Raji (cell line): Measurements from ENCODE around the gene EDN2.

Experiments
- POLR2A ChIP-seq: IDR thresholded peaks from 2 replicates; pipeline ENCODE4 v1.6.1; 2011; ENCODE audit warnings: low read depth, low read length, control low read depth; ENCODE audit not compliant: insufficient read depth

The EDN2 gene

DNA sequence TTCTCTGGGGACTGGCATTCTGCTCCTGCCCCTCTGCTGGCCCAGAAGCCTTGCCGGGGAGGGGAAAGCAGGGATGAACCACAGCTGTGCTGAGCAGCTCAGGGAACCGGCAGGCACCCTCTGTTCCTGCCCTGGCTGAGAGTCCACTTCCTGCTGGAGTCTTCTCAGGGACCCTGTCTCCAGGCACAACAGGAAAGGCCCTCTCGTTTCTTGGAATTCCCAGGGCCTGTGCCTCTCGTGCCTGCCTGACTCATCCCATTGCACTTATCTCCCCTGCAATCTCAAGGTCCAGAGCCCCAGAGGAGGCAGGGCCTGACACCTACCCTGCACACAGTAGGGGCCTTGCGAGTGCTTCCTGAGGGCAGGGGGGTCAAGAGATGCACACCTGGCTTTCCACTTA is 1.1 kb upstream of the EDN2 start:
- no peak for TF ChIP-seq POLR2A

DNA sequence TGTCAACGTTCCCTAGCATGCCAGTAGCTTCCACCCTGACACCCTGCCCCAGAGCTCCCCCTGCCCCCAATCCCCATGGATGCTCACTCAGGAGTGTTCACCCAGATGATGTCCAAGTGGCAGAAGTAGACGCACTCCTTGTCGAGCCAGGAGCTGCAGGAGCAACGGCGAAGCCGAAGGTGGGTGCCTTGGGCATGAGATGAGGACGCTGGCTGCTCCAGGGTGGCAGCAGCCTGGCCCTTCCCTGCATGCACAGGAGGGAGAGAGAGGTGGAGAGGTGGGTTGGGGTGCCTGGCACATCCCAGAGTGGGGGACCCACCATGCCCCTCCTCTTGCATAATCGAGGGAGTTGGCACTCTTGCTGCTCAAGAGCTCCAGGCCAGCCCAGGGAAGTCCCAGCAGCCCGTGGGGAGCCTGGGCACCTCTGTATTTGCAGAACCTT is 502 bp downstream of the EDN2 start:
- TF ChIP-seq POLR2A: no peak

DNA sequence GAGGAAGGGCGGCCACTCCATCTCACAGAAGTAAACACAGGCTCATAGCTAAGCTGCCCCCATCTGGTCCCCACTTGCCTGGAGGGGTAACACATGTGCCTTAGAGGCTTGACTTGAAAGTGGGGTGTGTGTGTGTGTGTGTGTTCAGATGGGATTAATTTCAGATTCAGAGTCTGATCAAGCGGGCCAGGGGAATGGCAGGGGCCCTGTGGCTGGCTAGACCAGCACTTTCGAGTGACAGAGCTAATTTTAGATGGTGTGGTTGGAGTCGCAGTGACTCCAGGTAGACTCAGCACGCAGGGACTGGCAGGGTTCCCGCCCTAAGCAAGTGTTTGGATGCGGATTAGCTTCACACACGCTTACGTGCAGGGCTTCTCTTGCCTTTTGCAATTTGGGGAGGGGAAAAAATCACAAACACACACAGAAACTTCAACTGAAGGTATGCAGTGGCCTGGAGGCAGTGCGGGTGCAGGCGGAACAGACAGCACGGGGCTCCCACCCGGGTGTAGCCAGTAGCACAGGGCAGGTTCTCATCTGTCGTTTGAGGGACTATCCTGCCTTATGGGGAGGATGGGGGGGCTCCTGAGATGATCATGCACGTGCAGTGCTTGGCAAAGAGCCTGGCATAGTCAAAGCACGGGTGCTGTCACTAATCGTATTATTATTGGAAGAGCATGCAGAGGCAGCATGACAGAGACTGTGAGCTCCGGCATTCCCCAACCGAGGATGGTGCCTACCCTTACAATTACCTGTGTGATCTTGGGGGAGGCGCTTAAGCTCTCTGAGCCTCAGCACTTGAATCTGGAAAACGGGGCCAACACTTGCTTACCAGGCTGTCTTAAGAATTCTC is 1.3 kb downstream of the EDN2 start:
- TF ChIP-seq POLR2A: no peak

DNA sequence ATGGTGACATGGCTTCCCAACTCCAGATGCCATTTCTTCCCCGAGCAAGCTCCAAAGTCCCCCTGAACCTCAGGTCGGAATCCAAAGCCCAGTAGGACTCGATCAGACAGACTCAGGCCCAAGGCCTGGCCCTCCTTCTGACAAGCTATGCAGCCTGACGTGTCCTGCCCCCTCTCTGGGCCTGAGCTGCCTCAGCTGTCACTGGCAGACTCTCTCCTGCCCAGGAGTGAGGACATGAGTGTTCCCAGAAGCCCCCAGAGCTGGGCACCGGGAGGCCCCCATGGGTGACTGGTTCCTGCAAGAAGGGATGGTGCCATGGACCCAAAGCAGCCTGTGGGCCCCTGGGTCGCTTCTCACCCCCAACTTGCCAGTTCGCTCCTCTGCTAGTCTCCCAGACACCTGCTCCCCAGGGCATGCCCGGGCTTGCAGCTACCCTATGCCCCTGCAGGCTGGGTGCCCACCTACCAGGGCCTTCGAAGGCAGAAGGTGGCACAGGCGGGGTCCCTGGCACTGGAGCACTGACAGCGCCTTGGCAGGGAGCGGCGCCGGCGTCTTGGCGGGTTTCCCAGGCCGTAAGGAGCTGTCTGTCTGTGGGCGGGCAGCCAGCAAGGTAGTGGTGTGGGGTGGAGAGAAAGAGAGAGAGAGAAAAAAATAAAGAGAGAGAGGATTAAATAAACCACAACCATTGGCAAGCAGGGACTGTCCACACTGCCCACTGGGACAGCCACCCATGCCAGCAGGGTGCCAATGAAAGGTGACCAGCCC is 2.3 kb downstream of the EDN2 start:
- no peak for TF ChIP-seq POLR2A

DNA sequence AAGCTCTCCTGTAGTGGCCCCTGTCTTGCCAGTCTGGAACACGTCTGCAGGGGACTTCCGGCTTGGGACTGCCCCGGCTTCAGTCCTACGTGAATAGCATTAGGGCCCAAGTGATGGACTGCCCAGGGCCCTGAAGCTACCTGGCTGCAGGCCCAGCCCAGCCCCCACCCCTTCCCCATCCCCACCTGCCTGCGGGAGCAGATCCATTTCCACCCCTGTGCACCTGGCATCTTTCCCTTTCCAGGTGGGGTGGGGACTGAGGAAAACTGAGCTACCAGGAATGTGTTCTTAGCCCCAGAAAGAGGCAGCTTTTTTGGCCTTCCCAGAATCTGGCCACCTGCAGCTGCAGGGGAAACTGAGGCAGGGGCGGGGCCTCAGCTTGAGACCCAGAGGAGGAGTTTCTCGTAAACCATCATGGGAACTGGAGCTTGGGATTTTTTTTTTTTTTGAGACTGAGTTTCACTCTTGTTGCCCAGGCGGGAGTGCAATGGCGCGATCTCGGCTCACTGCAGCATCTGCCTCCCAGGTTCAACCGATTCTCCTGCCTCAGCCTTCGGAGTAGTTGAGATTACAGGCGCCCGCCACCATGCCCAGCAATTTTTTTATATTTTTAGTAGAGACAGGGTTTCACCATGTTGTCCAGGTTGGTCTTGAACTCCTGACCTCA is 3.2 kb downstream of the EDN2 start:
- no peak for TF ChIP-seq POLR2A

DNA sequence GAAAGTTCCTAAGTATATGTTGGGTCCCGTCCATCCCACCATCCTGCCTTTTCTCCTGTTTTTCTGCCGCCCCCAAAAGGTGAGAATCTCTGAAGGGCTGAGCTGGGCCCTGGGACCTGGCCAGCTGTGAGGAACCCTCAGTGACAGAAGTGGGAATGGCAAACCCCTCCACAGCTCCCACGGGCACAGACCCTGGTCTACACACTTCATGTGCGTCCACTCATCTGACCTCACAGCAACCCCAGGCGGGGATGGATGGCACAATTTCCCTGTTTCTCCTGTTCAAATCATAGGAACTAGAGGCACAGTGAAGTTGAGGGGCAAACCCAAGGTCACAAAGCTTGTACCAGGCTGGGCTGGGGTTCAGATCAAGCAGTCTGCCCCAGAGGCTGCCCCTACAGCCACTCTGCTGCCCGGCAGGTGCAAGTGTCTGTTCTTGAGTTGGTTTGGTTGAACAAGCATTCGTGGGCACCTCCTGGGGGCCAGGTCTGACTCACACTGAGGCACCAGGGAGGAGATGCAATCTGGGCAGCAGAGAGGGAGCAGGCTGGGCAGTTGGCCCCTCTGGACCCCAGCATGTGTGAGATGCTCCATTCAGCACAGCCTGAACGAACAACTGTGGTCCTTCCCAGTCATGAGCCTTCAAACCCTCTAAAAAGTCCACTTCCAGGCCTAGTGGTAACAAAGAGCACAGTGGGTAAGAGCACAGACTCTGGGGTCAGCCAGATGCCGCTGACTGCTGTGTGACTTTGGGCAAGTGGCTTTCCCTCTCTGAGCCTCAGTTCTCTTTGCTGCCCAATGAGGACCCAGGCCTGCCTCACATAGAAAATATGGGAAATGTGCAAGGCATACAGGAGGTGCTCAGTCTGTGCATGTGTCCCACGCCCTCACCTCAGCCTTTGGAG is 4.0 kb downstream of the EDN2 start:
- TF ChIP-seq POLR2A: no peak

DNA sequence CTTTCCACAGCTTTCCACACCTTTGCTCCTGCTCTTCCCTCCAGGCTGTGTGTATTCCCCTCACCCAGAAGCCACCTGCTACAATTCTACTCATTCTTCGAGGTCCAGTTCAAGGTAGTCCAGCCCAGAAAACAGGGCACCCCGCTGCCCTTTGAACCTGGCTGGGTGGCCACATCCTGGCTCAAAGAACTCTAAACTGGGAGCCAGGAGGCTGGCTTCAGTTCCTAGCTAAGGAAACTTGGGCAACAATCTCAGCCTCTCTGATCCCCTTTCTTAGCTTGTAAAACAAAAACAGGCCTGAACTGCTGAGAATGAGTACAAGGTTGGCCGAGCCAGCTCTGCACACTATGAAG is 4.7 kb downstream of the EDN2 start:
- TF ChIP-seq POLR2A: no peak

DNA sequence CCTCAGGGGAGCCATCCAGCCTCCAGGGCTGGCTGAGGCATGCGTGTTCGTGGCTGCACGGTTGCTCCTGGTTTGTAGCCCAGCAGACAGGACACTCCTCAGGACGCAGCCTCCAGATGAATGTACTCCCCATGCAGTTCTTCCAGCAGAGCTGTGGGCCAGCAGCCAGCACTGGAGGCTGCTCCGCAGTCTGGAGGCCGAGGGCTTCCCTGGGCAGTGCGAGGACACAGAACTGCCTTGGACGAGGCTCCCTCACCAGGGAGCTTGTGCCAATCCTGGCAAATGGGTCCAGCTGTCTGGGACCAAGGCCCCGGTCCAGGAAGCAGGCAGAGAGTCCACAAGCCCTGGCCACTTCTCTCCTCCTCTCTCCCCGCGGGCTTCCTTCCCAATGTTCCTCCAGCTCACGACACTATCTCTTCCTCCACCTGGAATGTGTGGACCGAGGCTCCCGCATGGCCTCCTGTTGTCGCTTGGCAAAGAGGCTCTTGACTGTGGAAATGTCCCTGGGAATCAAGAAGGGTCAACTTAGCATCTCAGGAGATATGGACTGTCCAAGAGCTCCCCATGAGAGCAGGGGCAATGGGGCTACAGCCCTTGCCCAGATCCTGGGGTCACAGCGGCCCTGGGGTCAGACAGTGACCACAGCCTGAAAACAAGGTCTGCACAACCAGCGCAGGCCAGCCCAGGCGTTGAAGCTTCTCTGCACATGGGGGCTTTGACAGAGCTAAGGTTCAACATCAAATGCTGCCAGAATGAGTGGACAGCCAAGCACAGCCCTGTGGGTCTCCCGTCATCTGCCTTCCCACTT is 5.3 kb downstream of the EDN2 start:
- TF ChIP-seq POLR2A: no peak

DNA sequence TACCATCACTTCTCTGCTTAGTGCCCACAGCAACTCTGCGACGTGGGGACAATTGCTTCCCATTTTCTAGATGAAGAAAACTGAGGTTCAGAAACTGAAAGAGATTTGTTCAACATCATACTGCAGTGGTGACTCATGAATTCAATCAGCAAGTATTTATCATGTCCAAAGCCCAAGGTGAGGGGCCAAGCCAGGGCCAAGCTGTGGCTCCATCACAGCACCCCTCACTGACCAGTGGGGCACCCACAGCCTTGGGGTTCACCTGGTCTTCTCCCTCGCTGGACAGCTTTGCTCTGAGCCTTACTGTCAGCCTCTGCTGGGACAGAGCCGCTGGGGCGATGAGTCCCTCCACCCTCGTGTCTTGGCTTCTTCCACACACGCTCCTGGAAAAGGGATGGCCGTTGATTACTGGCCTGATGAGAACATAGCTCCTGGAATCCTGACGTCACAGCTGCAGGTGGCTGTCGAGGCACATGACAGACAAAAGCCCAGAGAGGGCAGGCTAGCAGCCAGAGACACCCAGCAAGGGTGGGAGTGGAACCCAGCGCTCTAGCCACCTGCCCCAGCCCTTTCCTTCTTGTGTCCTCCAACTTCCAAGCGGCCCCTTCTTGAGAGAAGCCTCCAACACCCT is 6.2 kb downstream of the EDN2 start:
- TF ChIP-seq POLR2A: no peak

DNA sequence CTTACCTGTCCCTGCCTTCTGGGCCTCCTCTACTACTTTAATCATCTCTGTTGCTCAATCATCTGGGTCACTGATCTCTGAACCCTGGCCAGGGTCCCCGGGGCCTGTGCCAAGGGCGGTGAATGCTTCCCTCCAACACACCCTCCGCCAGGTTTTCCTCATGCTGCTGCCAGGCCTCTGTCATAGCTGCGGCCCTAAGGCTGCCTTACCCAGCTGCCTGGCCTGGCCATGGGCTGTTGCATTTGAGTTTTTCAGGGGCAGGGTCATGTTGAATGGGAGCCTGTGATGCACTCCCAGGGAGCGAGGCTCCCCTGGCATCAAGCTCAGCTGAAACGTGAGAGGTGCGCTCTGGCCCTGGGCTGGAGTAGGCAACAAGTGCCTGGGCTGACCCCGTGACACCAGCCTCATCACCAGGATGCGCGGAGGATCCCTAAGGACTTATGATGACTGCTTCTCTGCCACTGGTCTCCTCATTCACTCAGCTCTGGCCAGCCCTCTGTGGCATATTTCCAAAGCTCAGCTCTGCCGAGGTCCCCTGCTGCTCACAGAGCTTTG is 7.6 kb downstream of the EDN2 start:
- TF ChIP-seq POLR2A: no peak

DNA sequence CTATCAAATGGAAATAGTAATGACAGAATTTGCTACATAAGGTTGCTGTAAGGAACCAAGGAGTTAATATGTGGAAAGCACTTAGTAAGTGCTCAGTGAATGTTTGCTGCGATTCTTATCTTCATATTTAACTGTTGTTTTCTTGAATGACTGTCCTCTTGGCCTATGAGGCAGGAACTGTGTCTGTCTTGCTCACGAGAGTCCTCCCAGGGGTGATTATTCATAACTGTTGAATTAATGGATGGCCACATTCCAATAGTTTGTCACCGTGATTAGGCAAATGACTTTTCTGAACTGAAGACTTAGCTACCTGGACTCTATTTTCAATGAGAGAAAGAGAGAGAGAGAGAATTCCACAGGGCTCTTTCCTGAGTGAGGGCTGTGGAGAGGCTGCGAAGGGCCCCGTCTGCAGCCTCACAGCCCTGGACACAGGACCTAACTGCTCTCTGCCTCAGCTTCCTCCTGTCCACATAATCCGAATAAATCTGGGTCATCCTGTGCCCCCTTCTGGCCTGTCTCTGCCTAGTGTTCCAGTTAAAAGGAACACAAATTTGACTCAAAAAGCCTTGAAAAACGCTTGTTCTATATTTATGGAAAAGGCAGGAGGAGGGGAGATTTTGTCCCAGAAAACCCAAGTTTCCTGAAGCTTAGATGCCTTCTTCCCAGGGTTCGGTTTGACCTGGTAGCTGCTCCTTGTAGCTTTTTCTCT is 8.5 kb downstream of the EDN2 start:
- TF ChIP-seq POLR2A: no peak

DNA sequence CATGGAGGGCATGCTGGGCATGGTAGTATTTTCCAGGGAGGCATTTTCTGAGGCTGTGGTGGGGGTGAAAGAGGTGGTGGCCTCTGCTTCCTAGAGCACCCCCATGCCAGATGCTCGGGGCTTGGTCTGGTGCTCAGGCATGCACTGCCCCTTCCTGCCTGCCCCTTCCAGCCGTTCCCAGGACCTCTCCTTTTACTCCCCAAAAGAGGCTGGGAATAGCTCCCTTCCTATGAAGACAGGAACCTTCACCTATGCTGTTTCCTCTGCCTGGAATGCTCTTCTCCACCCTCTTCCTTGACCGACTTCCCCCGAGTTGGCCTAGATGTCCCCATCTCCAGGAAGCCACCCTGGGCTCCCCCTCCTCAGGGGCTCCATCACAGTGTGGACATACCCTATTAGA is 9.1 kb downstream of the EDN2 start:
- no peak for TF ChIP-seq POLR2A
